Testis (tissue), 2 donors: ENCODE measurements around the gene USP20.

Experiments used
- POLR2A ChIP-seq: fragments of 450-650 bp; IDR thresholded peaks from one replicate; pipeline ENCODE4 v1.6.1; 2017; ENCODE audit warnings: antibody characterized with exemption, mild to moderate bottlenecking, moderate library complexity
- TF ChIP-seq, protein P1 (sequence below), 3 experiments: fragments of 450-650 bp in 2 of 3; fragments of 200-600 bp in 1 of 3; sonication (generic) in 1 of 3; IDR thresholded peaks; one replicate each; pipeline ENCODE4 v1.5.1; 2016 to 2019; ENCODE audit warnings: antibody characterized with exemption in 3 of 3, mild to moderate bottlenecking in 2 of 3, moderate library complexity in 1 of 3

DNA sequence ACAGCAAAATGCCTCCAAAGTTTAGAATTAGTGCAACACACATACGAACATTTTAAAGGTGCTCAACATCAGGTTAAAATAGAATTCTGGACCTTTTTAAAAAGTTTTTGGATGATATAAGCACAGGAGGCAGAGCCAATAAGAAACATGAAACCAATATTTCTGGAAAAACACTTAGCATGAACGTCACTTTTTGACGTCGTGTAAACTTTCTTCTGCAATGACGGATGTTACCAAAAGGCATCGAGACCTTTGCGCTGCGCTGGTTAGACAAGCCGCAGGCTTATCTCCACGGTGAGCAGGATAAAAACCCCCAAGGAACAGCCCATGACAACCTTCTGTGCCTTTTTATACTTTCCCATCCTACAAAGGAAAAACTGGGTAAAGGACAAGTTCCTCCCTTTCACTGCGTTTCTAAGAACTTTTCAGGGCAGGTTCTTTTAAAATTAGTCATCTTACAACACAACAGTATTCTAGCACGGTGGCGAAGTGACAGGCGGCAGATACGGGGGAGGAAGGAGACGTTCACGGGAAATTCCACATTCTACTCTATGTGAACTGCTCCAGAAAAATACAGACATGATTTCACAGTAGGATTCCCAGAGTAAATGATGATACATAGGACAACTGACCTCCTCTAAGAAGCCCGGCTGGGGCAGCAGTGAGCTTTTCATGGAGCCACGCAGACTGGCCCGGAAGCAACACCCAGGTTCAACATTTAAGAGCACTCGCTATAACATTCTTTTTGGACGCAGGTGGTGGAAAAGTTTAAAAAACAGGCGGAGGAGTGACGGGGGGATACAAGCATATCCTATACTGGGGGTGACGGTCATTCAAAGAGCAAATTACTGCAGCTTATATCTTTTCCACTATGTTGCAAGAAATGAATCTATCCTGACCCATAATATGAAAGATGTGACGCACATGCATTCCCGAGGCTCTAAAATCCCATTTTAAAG, 52.4 kb downstream of the USP20 start:
- TF ChIP-seq, protein P1, sequence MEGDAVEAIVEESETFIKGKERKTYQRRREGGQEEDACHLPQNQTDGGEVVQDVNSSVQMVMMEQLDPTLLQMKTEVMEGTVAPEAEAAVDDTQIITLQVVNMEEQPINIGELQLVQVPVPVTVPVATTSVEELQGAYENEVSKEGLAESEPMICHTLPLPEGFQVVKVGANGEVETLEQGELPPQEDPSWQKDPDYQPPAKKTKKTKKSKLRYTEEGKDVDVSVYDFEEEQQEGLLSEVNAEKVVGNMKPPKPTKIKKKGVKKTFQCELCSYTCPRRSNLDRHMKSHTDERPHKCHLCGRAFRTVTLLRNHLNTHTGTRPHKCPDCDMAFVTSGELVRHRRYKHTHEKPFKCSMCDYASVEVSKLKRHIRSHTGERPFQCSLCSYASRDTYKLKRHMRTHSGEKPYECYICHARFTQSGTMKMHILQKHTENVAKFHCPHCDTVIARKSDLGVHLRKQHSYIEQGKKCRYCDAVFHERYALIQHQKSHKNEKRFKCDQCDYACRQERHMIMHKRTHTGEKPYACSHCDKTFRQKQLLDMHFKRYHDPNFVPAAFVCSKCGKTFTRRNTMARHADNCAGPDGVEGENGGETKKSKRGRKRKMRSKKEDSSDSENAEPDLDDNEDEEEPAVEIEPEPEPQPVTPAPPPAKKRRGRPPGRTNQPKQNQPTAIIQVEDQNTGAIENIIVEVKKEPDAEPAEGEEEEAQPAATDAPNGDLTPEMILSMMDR (IDR thresholded peaks at IDR 0.05) = no peak
- no peak for TF ChIP-seq POLR2A
